ENCODE measurements around the gene CCR3.
"Not testable (repeated sequence)": the region's sequence is repeated elsewhere in the genome, so short reads cannot be mapped to it uniquely, and the experiment has no call there.

The CCR3 gene

GRCh38 chr3:46206282-46207015 is 35.8 kb upstream of the CCR3 start:
- Histone ChIP-seq H3K9me3 (no peaks in the 10 kb centered on the region), H3K4me3 (ENCODE audit: low read depth in 1 of 2, low read length in 1 of 2) (peak overlapping the region; percentile 62 to 66), H3K27me3 (no peaks in the 10 kb centered on the region), H3K27ac (peak overlapping the region; percentile 96), H3K4me1 (ENCODE audit: control insufficient read depth in 1 of 2, insufficient read depth in 1 of 2, low read depth in 1 of 2, low read length in 1 of 2) (peaks cover 40 to 55% of the 10 kb centered on the region in 2 experiments), H3K36me3 (peaks cover 26% of the 10 kb centered on the region)
- no peak for TF ChIP-seq CTCF (IDR thresholded peaks at IDR 0.05)

- H3K27me3 ChIP-seq, H3K9me3 ChIP-seq: not testable (repeated sequence)
- peaks cover 46 to 61% of the 10 kb centered on the region in 2 experiments for H3K4me1 ChIP-seq (ENCODE audit: control insufficient read depth in 1 of 2, insufficient read depth in 1 of 2, low read depth in 1 of 2, low read length in 1 of 2)
- peak overlapping the region; percentile 62 to 66 for H3K4me3 ChIP-seq (ENCODE audit: low read depth in 1 of 2, low read length in 1 of 2)
- peak overlapping the region; percentile 96 for H3K27ac ChIP-seq
- H3K36me3 ChIP-seq: peaks cover 20% of the 10 kb centered on the region
Measured at GRCh38 chr3:46207514-46207913, 34.7 kb upstream of the CCR3 start.

- Histone ChIP-seq H3K4me1 (ENCODE audit: control insufficient read depth in 1 of 2, insufficient read depth in 1 of 2, low read depth in 1 of 2, low read length in 1 of 2) (peaks cover 53 to 69% of the 10 kb centered on the region in 2 experiments), H3K36me3 (peaks cover 13% of the 10 kb centered on the region), H3K27ac (peak within 1 kb of the TSS; percentile 96), H3K4me3 (ENCODE audit: low read depth in 1 of 2, low read length in 1 of 2) (peak within 1 kb of the TSS; percentile 62 to 66), H3K27me3 (no peaks in the 10 kb centered on the region), H3K9me3 (no peaks in the 10 kb centered on the region)
- peak; percentile 83 for TF ChIP-seq CTCF (IDR thresholded peaks at IDR 0.05)
Measured at GRCh38 chr3:46208167-46208704, 34.0 kb upstream of the CCR3 start, which contains the start of gene CCR1. Gene CCR1, minus strand, starts transcription at chr3:46208313. Its CDS starts 4,000 bp downstream, at chr3:46204313.

- Histone ChIP-seq H3K4me3 (ENCODE audit: low read depth in 1 of 2, low read length in 1 of 2) (peak overlapping the region; percentile 62 to 66), H3K27ac (peak overlapping the region; percentile 96), H3K27me3 (no peaks in the 10 kb centered on the region), H3K9me3 (no peaks in the 10 kb centered on the region), H3K4me1 (ENCODE audit: control insufficient read depth in 1 of 2, insufficient read depth in 1 of 2, low read depth in 1 of 2, low read length in 1 of 2) (peaks cover 61 to 75% of the 10 kb centered on the region in 2 experiments), H3K36me3 (peaks cover 5% of the 10 kb centered on the region)
- no peak for TF ChIP-seq CTCF (IDR thresholded peaks at IDR 0.05)
Measured at GRCh38 chr3:46209053-46209452, 33.2 kb upstream of the CCR3 start.

- H3K4me1 ChIP-seq (ENCODE audit: control insufficient read depth in 1 of 2, insufficient read depth in 1 of 2, low read depth in 1 of 2, low read length in 1 of 2): peaks cover 63 to 73% of the 10 kb centered on the region in 2 experiments
- TF ChIP-seq CTCF (IDR thresholded peaks at IDR 0.05): no peak
- H3K36me3 ChIP-seq: no peaks in the 10 kb centered on the region
Measured at GRCh38 chr3:46209746-46210470, 32.4 kb upstream of the CCR3 start.

More at GRCh38 chr3:46209746-46210470, 32.4 kb upstream of the CCR3 start:
- Histone ChIP-seq H3K27me3 (no peaks in the 10 kb centered on the region), H3K27ac (peak overlapping the region; percentile 96), H3K9me3 (no peaks in the 10 kb centered on the region), H3K4me3 (ENCODE audit: low read depth in 1 of 2, low read length in 1 of 2) (no peak overlapping the region)

Measured in neutrophil (primary cell).